Esophagus muscularis mucosa (tissue), 4 donors: ENCODE measurements around the gene SLC25A24. TPM values are rescaled to one million over a fixed set of nuclear protein-coding genes. Genes with fewer than 3 reads are reported as not detected.
"Not testable (repeated sequence)": the region's sequence is repeated elsewhere in the genome, so short reads cannot be mapped to it uniquely, and the experiment has no call there.

Source experiments
- DNase-seq: peaks from one replicate; pipeline ENCODE4 v3.0.0-alpha.2; 2017; ENCODE audit errors: extremely low spot score
- H3K27ac ChIP-seq, 4 donors: fragments of 200-600 bp; sonication (generic); replicated peaks in 1 of 4; 1 replicate in 3 of 4; 2 replicates in 1 of 4; pipeline ENCODE4 v1.5.1; 2016 to 2019; ENCODE audit warnings: mild to moderate bottlenecking in 1 of 4
- H3K27me3 ChIP-seq, 4 donors: fragments of 200-600 bp; sonication (generic); one replicate each; pipeline versions ENCODE4 v1.5.1 to v1.6.0; 2016 to 2019
- H3K36me3 ChIP-seq, 4 donors: fragments of 200-600 bp; sonication (generic); one replicate each; pipeline ENCODE4 v1.5.1; 2016 to 2019
- H3K4me1 ChIP-seq, 4 donors: fragments of 200-600 bp; sonication (generic); one replicate each; pipeline ENCODE4 v1.5.1; 2016 to 2019
- H3K4me3 ChIP-seq, 4 donors: fragments of 200-600 bp; sonication (generic); 1 replicate in 2 of 4; 2 replicates in 2 of 4; pipeline ENCODE4 v1.5.1; 2016 to 2019; ENCODE audit warnings: mild to moderate bottlenecking in 4 of 4, moderate library complexity in 1 of 4
- H3K9me3 ChIP-seq, 4 donors: fragments of 200-600 bp; sonication (generic); 1 replicate in 3 of 4; 2 replicates in 1 of 4; pipeline ENCODE4 v1.5.1; 2016 to 2019
- CTCF ChIP-seq, 3 experiments: fragments of 200-600 bp in 2 of 3; fragments of 450-650 bp in 1 of 3; sonication (generic) in 2 of 3; IDR thresholded peaks; one replicate each; pipeline ENCODE4 v1.5.1; 2017 to 2019; ENCODE audit warnings: antibody characterized with exemption in 3 of 3, mild to moderate bottlenecking in 2 of 3, moderate library complexity in 1 of 3
- EP300 ChIP-seq: sonication (generic); formaldehyde crosslinking; IDR thresholded peaks from one replicate; pipeline ENCODE4 v1.6.1; 2017; ENCODE audit warnings: antibody characterized with exemption
- POLR2A ChIP-seq: fragments of 450-650 bp; IDR thresholded peaks from one replicate; pipeline ENCODE4 v1.6.1; 2017; ENCODE audit warnings: antibody characterized with exemption, moderate library complexity, mild to moderate bottlenecking, low read depth
- POLR2AphosphoS5 ChIP-seq, 2 donors: sonication (generic); formaldehyde crosslinking; IDR thresholded peaks; one replicate each; pipeline ENCODE4 v1.6.1; 2017; ENCODE audit warnings: antibody characterized with exemption in 2 of 2
- WGBS: methylation state at CpG from one replicate; pipeline ENCODE4 v1.1.5; 2018; 5-methylcytosine and 5-hydroxymethylcytosine counted together
- intact Hi-C: fragments of 100-400 bp; cut with DNase I; formaldehyde crosslinking; loops from one replicate; pipeline ENCODE4 v1.15.1; 2023
- total RNA-seq, 4 donors: library from RNA; depleted of rRNA; stranded (reverse); fragments of >200 nt; gene quantifications; one replicate each; pipeline versions ENCODE4 v1.1.0 to v1.2.1, GENCODE V29; 2016

Gene SLC25A24
- 10 to 100 TPM; 22.6 to 31.7 (median 24.0) TPM for total RNA-seq

GRCh38 chr1:108199781-108200686, at the start of gene SLC25A24:
Gene SLC25A24, minus strand, starts transcription at chr1:108200343. Its CDS starts 205 bp downstream, at chr1:108200138.
- Histone ChIP-seq H3K27ac (peak within 1 kb of the TSS; percentile 86 to 91 (median 90)), H3K27me3 (no peaks in the 10 kb centered on the region), H3K36me3 (peaks cover 0 to 11% (median 4%) of the 10 kb centered on the region in 4 donors), H3K9me3 (no peaks in the 10 kb centered on the region), H3K4me3 (peak within 1 kb of the TSS; percentile 70 to 95 (median 91)), H3K4me1 (peaks cover 18 to 36% (median 25%) of the 10 kb centered on the region in 4 donors)
- TF ChIP-seq POLR2A (no peak), EP300 (no peak), POLR2AphosphoS5 (IDR thresholded peaks at IDR 0.05) (peak in 1 of 2 donors; percentile 52), CTCF (IDR thresholded peaks at IDR 0.05) (no peak)
- 1% methylated on average over 16 of the region's 97 CpGs for WGBS
- DNase-seq, result no peak
- intact Hi-C loops, result no loop called here

- H3K27ac ChIP-seq, H3K36me3 ChIP-seq, H3K4me3 ChIP-seq, intact Hi-C loops, H3K9me3 ChIP-seq, H3K4me1 ChIP-seq, H3K27me3 ChIP-seq, DNase-seq: not testable (repeated sequence)
- no CpG with 5 or more reads among the region's 3 CpGs for WGBS
Observed at GRCh38 chr1:108243976-108244375, 43.8 kb upstream of the SLC25A24 start, which contains the start of gene NBPF4. Gene NBPF4, minus strand, starts transcription at chr1:108244076. Its CDS starts 315 bp downstream, at chr1:108243761.

- H3K27me3 ChIP-seq, H3K36me3 ChIP-seq, H3K27ac ChIP-seq, H3K4me3 ChIP-seq, DNase-seq, H3K9me3 ChIP-seq, intact Hi-C loops, H3K4me1 ChIP-seq: not testable (repeated sequence)
- WGBS, result no CpG with 5 or more reads among the region's 2 CpGs
Observed at GRCh38 chr1:108239426-108239825, 39.3 kb upstream of the SLC25A24 start.

GRCh38 chr1:108235308-108235707, 35.2 kb upstream of the SLC25A24 start:
- H3K27me3 ChIP-seq, H3K27ac ChIP-seq, H3K9me3 ChIP-seq, DNase-seq, H3K36me3 ChIP-seq, H3K4me1 ChIP-seq, H3K4me3 ChIP-seq, intact Hi-C loops: not testable (repeated sequence)
- no CpG with 5 or more reads among the region's 2 CpGs for WGBS

GRCh38 chr1:108232183-108232582, 32.0 kb upstream of the SLC25A24 start:
- intact Hi-C loops, H3K36me3 ChIP-seq, DNase-seq, H3K27ac ChIP-seq, H3K27me3 ChIP-seq, H3K4me3 ChIP-seq, H3K9me3 ChIP-seq, H3K4me1 ChIP-seq: not testable (repeated sequence)
- WGBS, result no CpG with 5 or more reads among the region's 3 CpGs

GRCh38 chr1:108229976-108230375, 29.8 kb upstream of the SLC25A24 start:
- no CpG with 5 or more reads among the region's 3 CpGs for WGBS
- H3K27ac ChIP-seq, H3K36me3 ChIP-seq, H3K4me3 ChIP-seq, intact Hi-C loops, H3K9me3 ChIP-seq, DNase-seq, H3K4me1 ChIP-seq, H3K27me3 ChIP-seq: not testable (repeated sequence)

- intact Hi-C loops, H3K4me3 ChIP-seq, H3K27ac ChIP-seq, H3K4me1 ChIP-seq, H3K27me3 ChIP-seq, DNase-seq, H3K36me3 ChIP-seq, H3K9me3 ChIP-seq: not testable (repeated sequence)
- WGBS, result no CpG with 5 or more reads among the region's 7 CpGs
Observed at GRCh38 chr1:108227772-108228171, 27.6 kb upstream of the SLC25A24 start.

- H3K27me3 ChIP-seq, intact Hi-C loops, H3K9me3 ChIP-seq, H3K27ac ChIP-seq, H3K36me3 ChIP-seq, DNase-seq, H3K4me3 ChIP-seq, H3K4me1 ChIP-seq: not testable (repeated sequence)
- no CpG with 5 or more reads among the region's 4 CpGs for WGBS
Observed at GRCh38 chr1:108226855-108227254, 26.7 kb upstream of the SLC25A24 start.

- H3K9me3 ChIP-seq, H3K4me1 ChIP-seq, H3K27ac ChIP-seq, intact Hi-C loops, H3K27me3 ChIP-seq, H3K4me3 ChIP-seq, H3K36me3 ChIP-seq, DNase-seq: not testable (repeated sequence)
- WGBS, result 77% methylated on average over 7 of the region's 7 CpGs
Observed at GRCh38 chr1:108223226-108223625, 23.1 kb upstream of the SLC25A24 start.

GRCh38 chr1:108217515-108218174, 17.5 kb upstream of the SLC25A24 start:
- intact Hi-C loops, H3K4me1 ChIP-seq, H3K27me3 ChIP-seq, H3K9me3 ChIP-seq, DNase-seq, H3K36me3 ChIP-seq, H3K27ac ChIP-seq, H3K4me3 ChIP-seq: not testable (repeated sequence)
- 92% methylated on average over 14 of the region's 14 CpGs for WGBS

GRCh38 chr1:108217007-108217406, 16.9 kb upstream of the SLC25A24 start:
- H3K4me1 ChIP-seq, H3K9me3 ChIP-seq, intact Hi-C loops, H3K36me3 ChIP-seq, H3K4me3 ChIP-seq, H3K27ac ChIP-seq, H3K27me3 ChIP-seq, DNase-seq: not testable (repeated sequence)
- 67% methylated on average over 2 of the region's 2 CpGs for WGBS
